HL-60 (cell line): ENCODE measurements around the gene KHDC3L.

Experiments used
- DNase-seq, 2 experiments: peaks; one replicate each; pipeline ENCODE4 v3.0.0-alpha.2; 2010 to 2020; ENCODE audit warnings: low read depth in 1 of 2, low spot score in 1 of 2
- H3K27ac ChIP-seq: fragments of 250-450 bp; sonication (Bioruptor Pico); replicated peaks from 2 replicates; pipeline ENCODE4 v1.5.1; 2020; ENCODE audit warnings: mild to moderate bottlenecking, moderate library complexity
- H3K27me3 ChIP-seq: fragments of 250-450 bp; sonication (Bioruptor Pico); 2 replicates; pipeline ENCODE4 v1.5.1; 2021; ENCODE audit warnings: mild to moderate bottlenecking, moderate library complexity; ENCODE audit not compliant: insufficient read depth, poor library complexity, severe bottlenecking
- H3K4me3 ChIP-seq: replicated peaks from 2 replicates; pipeline ENCODE4 v1.5.1; 2011; ENCODE audit warnings: mild to moderate bottlenecking, control low read depth, low read length; ENCODE audit not compliant: insufficient read depth
- GABPA ChIP-seq: IDR thresholded peaks from 2 replicates; pipeline ENCODE4 v1.6.1; 2012; ENCODE audit warnings: low read depth
- POLR2AphosphoS5 ChIP-seq: IDR thresholded peaks from 2 replicates; pipeline ENCODE4 v1.6.1; 2012; ENCODE audit warnings: low read depth
- SPI1 ChIP-seq: IDR thresholded peaks from 2 replicates; pipeline ENCODE4 v1.6.1; 2012; ENCODE audit warnings: low read depth, mild to moderate bottlenecking, borderline replicate concordance
- TF ChIP-seq, protein P1 (sequence below): IDR thresholded peaks from 2 replicates; pipeline ENCODE4 v1.6.1; 2012; ENCODE audit warnings: low read depth; ENCODE audit not compliant: insufficient replicate concordance
- TF ChIP-seq, protein P2 (sequence below): IDR thresholded peaks from one replicate; pipeline ENCODE4 v1.5.1; 2011; ENCODE audit warnings: low read length, control low read depth, inconsistent platforms; ENCODE audit not compliant: insufficient read depth

Gene KHDC3L

DNA sequence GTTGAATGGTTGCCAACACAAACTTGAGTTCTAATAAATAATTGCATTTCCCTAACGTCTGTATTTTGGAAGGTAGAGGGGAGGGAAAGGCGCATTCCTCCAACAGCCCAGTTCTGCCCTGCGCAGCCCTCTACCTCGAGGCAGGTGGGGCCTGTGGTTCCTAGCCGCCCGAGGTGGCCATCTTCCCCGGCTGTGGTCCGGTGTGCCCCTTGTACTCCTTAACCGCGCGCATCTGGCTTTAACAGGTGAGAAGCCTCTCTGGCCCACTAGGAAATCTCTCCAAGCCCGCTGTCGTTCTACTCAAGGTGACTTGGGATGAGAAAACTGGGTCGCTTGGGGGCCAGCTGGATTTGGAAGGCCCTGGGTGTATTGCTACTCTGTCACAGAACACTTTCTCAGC is 1.7 kb downstream of the KHDC3L start:
- H3K27me3 ChIP-seq = no peaks in the 10 kb centered on the region
- TF ChIP-seq SPI1 (no peak), GABPA (no peak), POLR2AphosphoS5 (no peak)
- TF ChIP-seq, protein P1, sequence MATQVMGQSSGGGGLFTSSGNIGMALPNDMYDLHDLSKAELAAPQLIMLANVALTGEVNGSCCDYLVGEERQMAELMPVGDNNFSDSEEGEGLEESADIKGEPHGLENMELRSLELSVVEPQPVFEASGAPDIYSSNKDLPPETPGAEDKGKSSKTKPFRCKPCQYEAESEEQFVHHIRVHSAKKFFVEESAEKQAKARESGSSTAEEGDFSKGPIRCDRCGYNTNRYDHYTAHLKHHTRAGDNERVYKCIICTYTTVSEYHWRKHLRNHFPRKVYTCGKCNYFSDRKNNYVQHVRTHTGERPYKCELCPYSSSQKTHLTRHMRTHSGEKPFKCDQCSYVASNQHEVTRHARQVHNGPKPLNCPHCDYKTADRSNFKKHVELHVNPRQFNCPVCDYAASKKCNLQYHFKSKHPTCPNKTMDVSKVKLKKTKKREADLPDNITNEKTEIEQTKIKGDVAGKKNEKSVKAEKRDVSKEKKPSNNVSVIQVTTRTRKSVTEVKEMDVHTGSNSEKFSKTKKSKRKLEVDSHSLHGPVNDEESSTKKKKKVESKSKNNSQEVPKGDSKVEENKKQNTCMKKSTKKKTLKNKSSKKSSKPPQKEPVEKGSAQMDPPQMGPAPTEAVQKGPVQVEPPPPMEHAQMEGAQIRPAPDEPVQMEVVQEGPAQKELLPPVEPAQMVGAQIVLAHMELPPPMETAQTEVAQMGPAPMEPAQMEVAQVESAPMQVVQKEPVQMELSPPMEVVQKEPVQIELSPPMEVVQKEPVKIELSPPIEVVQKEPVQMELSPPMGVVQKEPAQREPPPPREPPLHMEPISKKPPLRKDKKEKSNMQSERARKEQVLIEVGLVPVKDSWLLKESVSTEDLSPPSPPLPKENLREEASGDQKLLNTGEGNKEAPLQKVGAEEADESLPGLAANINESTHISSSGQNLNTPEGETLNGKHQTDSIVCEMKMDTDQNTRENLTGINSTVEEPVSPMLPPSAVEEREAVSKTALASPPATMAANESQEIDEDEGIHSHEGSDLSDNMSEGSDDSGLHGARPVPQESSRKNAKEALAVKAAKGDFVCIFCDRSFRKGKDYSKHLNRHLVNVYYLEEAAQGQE = no peak
- TF ChIP-seq, protein P2, sequence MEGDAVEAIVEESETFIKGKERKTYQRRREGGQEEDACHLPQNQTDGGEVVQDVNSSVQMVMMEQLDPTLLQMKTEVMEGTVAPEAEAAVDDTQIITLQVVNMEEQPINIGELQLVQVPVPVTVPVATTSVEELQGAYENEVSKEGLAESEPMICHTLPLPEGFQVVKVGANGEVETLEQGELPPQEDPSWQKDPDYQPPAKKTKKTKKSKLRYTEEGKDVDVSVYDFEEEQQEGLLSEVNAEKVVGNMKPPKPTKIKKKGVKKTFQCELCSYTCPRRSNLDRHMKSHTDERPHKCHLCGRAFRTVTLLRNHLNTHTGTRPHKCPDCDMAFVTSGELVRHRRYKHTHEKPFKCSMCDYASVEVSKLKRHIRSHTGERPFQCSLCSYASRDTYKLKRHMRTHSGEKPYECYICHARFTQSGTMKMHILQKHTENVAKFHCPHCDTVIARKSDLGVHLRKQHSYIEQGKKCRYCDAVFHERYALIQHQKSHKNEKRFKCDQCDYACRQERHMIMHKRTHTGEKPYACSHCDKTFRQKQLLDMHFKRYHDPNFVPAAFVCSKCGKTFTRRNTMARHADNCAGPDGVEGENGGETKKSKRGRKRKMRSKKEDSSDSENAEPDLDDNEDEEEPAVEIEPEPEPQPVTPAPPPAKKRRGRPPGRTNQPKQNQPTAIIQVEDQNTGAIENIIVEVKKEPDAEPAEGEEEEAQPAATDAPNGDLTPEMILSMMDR = no peak
- H3K4me3 ChIP-seq = no peak overlapping the region
- no peak overlapping the region for H3K27ac ChIP-seq
- DNase-seq = no peak

DNA sequence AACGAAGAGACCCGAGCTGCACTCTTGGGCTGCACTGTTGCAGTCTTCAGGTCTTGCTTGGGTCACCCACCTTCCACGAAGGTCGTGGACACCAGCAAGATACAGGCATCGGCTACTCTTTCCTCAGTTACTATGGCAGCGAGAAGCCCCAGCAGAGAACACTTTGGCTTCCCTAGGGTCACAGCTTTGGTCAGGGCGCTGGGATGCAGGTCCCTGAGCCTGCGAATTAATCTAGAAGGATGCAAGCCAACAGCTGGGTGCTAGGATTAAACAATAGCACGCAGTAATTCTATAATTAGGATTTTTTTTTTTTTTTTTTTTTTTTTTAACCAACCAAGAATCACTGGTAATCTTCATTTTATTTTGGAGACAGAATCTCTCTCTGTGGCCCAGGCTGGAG is 2.1 kb downstream of the KHDC3L start:
- Histone ChIP-seq H3K4me3 (no peak overlapping the region), H3K27me3 (no peaks in the 10 kb centered on the region), H3K27ac (no peak overlapping the region)
- no peak for DNase-seq
- TF ChIP-seq POLR2AphosphoS5 = no peak
- TF ChIP-seq, protein P2 = no peak

DNA sequence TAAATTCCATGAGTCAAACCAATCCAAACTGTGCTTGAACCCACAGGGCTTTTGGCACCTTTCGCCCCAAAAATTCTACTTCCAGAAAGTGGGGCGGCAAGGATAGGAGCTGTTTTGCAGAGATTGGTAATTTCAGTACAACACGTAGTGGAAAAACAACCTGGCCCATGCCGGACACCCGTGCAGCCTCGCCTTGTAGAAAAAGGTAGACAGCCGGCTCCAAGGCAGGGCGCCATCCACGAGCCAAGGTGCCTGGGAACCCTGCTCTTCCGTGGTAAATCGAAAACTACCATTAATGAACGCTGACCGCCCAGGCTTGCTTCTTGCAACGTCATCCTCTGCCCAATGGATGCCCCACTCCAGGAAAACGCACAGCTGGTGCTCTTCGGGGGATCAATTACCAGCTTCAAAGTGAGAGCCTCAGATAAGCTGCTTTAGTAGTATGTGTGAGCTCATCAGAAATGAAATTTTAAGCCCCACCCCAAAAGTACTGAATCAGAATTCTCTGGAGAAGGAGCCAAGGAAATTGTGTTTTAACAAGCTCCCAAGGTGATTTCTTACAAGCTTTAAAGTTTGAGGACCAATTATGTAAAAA is 5.4 kb downstream of the KHDC3L start:
- no peak overlapping the region for H3K4me3 ChIP-seq
- H3K27me3 ChIP-seq = no peaks in the 10 kb centered on the region
- no peak for TF ChIP-seq SPI1
- no peak for TF ChIP-seq POLR2AphosphoS5
- no peak for TF ChIP-seq GABPA
- TF ChIP-seq, protein P2 = no peak
- TF ChIP-seq, protein P1 = no peak
- no peak for DNase-seq
- H3K27ac ChIP-seq = no peak overlapping the region

DNA sequence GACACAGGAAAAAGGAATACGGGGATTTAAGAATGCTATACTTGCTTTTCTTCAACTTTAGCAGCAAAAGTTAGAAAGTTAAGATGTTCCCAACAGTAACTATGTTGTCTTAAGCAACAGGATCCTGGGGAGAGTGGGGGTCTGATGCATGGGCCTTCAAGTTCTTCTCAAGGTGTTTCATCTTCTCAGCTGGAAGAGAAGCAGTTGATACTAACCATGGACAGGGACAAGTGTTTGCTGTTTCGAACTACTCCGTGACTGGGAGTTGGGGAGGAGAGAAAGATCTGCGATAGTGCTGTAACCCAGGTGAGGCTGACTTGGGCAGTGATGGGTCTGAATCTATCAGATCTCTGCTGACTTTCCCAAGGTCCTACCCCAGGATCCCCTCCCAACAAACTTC is 6.2 kb downstream of the KHDC3L start:
- TF ChIP-seq, protein P2 = no peak
- TF ChIP-seq, protein P1 = no peak
- TF ChIP-seq SPI1 = no peak
- TF ChIP-seq POLR2AphosphoS5 = no peak
- no peak for TF ChIP-seq GABPA
- H3K27me3 ChIP-seq = no peaks in the 10 kb centered on the region
- H3K4me3 ChIP-seq = no peak overlapping the region
- no peak overlapping the region for H3K27ac ChIP-seq
- DNase-seq = no peak
